Central memory CD4-positive, alpha-beta T cell (primary cell): ENCODE measurements around the gene SLC4A3.

ENCODE experiments used
- DNase-seq: peaks from one replicate; pipeline ENCODE4 v3.0.0; 2022

Gene SLC4A3

DNA sequence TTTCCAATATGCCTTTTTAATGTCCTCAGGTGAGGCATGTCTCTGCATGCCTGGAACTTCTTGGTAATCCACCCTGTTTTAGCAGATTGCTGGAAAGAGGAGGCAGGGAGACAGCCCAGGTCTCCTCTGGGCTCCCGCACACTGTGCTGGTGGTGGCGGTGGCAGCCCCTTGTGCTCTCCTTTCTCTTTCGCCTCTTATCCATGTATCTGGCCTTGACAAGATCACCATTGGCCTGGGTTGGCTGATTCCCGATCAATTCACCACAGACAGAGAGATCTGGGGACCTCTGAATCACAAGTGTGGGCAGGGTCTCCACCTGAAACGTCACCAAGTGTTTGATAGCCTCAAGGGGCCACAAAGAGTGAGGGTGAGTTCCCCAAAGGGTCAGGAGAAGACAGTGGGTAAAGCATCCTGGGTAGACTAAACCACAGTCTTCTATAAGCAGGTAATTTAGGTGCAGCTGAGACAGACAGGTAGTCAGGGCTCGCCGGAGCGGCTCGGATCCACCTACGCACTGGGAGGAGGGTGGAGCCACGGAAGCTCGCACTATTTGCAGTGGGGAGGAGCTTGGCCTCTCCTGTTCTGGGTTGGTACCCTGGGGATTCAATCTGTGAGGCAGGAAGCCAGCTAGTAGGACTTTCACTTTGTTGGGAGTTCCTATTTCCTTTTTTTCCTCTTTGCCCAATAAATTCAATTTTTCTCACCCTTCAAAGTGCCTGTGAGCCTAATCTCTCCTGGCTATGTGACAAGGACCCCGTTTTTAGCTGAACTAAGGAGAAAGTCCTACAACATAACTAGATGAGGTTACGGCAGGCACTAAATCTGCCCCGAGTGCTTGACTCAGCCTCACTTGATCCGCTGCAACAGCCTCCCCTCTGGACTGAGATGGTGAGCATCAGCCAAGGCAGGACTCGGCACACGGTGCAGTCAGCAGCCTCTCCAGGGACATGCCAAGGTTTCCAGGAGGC is 57.6 kb downstream of the SLC4A3 start:
- peak; percentile 2 for DNase-seq

DNA sequence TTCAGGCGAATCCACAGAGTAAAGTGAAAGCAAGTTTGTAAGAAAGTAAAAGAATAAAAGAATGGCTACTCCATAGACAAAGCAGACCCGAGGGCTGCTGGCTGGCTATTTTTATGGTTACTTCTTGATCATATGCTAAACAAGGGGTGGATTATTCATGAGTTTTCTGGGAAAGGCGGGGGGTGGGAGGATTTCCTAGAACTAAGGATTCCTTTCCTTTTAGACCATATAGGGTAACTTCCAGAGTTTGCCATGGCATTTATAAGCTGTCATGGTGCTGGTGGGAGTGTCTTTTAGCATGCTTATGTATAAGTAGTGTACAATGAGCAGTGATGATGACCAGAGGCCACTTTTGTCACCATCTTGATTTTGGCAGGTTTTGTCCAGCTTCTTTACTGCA is 59.8 kb downstream of the SLC4A3 start:
- no peak for DNase-seq

DNA sequence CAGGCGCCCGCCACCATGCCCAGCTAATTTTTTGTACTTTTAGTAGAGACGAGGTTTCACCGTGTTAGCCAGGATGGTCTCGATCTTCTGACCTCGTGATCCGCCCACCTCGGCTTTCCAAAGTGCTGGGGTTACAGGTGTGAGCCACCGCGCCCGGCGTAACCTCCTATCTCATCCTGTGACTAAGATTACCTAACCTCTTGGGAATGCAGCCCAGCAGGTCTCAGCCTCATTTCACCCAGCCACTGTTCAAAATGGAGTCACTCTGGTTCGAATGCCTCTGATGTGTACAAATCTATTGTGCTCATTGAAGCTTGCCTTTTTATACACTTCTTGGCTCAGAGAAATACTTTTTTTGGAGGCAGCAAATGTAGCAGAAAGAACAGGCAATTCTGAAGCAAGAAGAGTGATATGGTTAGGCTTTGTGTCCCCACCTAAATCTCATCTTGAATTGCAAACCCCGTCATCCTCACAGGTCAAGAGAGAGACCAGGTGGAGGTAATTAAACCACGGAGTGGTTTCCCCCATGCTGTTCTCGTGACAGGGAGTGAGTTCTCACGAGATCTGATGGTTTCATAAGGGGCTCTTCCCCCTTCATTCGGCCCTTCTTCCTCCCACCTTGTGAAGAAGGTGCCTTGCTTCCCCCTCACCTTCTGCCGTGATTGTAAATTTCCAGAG is 60.6 kb downstream of the SLC4A3 start:
- no peak for DNase-seq

DNA sequence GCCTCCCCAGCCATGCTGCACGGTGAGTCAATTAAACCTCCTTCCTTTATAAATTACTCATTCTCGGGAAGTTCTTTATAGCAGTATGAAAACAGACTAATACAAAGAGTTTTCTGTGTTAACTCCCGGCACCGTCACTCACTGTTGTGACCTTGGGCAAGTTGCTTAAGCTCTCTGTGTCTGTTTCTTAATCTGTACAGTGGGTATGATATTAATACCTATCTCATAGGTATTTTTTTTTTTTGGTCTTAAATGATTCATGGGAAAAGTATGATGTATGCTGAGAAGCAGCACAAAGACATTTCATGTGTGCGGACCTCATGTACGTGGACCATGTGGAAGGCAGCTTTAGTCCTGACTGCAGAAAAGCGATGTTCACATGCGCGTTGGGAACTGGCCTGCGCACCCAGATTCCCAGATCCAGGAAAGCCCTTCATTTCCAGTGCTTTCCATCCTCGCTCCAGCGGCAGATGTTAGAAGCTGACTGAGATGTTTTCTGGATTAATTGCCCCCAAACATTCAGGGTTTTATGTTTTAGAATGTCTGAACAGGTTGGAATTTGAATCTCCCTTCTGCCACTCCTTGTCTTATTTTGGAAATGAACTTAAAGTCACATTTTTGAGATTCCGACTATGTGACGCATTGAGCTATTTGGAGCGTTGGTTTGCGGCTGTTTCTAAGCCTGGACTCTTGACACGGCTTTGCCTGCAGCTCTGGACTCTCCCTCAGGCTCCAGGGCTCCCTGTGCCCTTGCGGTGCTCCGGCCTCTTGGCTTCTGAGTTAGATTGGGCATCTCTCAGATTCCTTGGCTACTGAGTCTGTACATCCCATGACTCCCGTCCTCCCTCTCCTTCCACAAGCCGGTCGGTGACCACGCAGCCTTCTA is 61.4 kb downstream of the SLC4A3 start:
- DNase-seq = no peak

DNA sequence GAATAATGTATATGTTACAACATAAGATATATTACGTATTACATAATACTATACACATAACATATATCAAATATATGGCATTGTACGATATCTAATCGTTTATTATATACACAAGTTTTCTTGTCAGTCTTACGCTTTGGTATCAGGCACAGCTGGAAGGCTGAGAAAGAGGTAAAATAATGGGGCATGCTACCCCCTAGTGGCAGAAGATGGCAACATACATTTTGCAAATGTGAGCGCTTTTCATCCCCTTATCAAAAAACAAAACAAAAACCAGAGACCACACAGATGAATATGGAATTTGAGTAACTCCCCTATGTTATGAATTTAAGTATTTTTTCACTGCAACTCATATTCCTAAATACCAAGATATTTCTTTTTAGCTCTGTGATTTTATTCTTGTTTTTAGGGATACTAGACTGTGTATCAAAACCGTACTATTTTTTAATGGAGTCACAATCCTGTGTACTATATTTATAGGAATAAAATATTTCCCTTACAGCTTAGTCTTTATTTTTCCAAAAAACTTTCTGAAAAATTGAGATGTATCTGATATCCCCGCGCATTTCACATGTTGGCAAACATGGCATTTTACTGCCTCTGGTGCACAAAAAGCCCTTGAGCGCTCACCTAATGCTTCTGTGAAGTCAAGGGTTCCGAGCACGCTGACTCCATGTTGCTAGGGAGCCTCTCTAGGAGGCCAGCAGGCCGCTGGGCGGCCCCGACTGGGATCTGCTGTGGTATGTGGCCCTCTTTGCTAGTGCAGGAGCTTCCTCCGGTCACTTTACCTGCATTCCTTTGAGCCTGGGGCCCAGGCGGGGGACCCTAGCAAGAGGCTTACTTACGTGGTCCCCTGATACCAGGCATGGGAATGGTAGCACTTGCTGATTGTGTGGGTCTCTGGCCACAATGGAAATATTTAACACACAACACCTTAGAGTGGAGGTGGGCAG is 62.5 kb downstream of the SLC4A3 start:
- DNase-seq = peak; percentile 5

DNA sequence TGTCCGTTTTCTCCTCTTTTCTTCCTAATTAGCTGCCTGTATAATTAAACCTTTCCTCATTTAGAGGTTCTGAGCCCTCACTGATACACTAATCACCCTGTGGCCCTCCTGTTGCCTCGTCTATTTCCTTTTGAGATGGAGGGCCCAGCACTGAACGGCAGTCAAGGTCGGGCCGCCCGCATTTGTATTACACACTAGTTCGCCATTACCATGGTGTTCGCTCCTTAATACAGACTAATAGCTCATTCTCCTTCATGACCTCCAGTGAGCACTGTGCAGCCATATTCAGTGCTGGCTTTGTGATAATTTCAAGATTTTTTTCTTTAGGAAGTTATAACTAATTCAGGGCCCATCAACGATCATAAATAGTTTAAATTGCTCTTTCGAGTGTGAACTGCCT is 64.1 kb downstream of the SLC4A3 start:
- DNase-seq = no peak
